ENCODE measurements around the gene TRAF3IP3. TPM values are rescaled to one million over a fixed set of nuclear protein-coding genes. Genes with fewer than 3 reads are reported as not detected.

Gene TRAF3IP3
- total and polyA plus RNA-seq, 2 of the 13 experiments (the other 11 are each of a cell fraction or from before 2014, with no cell fraction given), result not detected

GRCh38 chr1:209813902-209814301 lies 58.0 kb downstream of the TRAF3IP3 start (continued):
- TF ChIP-seq KLF15 (CRISPR knock-in tag; IDR thresholded peaks at IDR 0.05; ENCODE audit: borderline replicate concordance), result no peak
- no peak for TF ChIP-seq SMARCE1 (IDR thresholded peaks at IDR 0.05; ENCODE audit: borderline replicate concordance)
- no peak for TF ChIP-seq TRIM22 (IDR thresholded peaks at IDR 0.05)
- TF ChIP-seq RFX5 (IDR thresholded peaks at IDR 0.05; ENCODE audit: low read depth, low read length), result no peak
- TF ChIP-seq ZNF558 (CRISPR knock-in tag; IDR thresholded peaks at IDR 0.05; ENCODE audit: borderline replicate concordance), result no peak
- TF ChIP-seq PCBP1 (IDR thresholded peaks at IDR 0.05; ENCODE audit: borderline replicate concordance, low read depth, low read length), result no peak
- TF ChIP-seq CBX1 (IDR thresholded peaks at IDR 0.05; ENCODE audit: low read depth), result no peak
- no peak for TF ChIP-seq CBFB (CRISPR knock-in tag; IDR thresholded peaks at IDR 0.05)
- TF ChIP-seq NCOA5 (CRISPR knock-in tag; IDR thresholded peaks at IDR 0.05), result no peak
- TF ChIP-seq KAT2B (IDR thresholded peaks at IDR 0.05; ENCODE audit: borderline replicate concordance, low read depth, low read length), result no peak
- TF ChIP-seq PCBP2 (optimal IDR thresholded peaks at IDR 0.05; ENCODE audit: low read depth, low read length, poor library complexity, severe bottlenecking), result no peak
- TF ChIP-seq CEBPZ (IDR thresholded peaks at IDR 0.05; ENCODE audit: low read length), result no peak
- no peak for TF ChIP-seq ZSCAN9 (CRISPR knock-in tag; IDR thresholded peaks at IDR 0.05; ENCODE audit: borderline replicate concordance)
- TF ChIP-seq ELK4 (CRISPR knock-in tag; IDR thresholded peaks at IDR 0.05; ENCODE audit: borderline replicate concordance), result no peak
- no peak for TF ChIP-seq KAT8 (CRISPR knock-in tag; IDR thresholded peaks at IDR 0.05)
- TF ChIP-seq TCF7 (IDR thresholded peaks at IDR 0.05; ENCODE audit: low read depth), result peak; percentile 63
- no peak for TF ChIP-seq NR2F1 (CRISPR knock-in tag; IDR thresholded peaks at IDR 0.05)
- TF ChIP-seq ZNF546 (CRISPR knock-in tag; conservative IDR thresholded peaks at IDR 0.05), result no peak
- TF ChIP-seq ZNF160 (CRISPR knock-in tag; IDR thresholded peaks at IDR 0.05), result no peak
- TF ChIP-seq MED1 (CRISPR knock-in tag; IDR thresholded peaks at IDR 0.05), result 0 out of 2 replicates have a peak, but pooled peaks have one; percentile 23
- no peak for TF ChIP-seq ZNF547 (CRISPR knock-in tag; IDR thresholded peaks at IDR 0.05)
- TF ChIP-seq BCL3 (CRISPR knock-in tag; IDR thresholded peaks at IDR 0.05), result no peak

All from HepG2 (cell line).